Lower leg skin (tissue), 3 donors: ENCODE data around the gene SCRN3.

Experiments
- POLR2A ChIP-seq, 2 donors: fragments of 450-650 bp; IDR thresholded peaks; one replicate each; pipeline ENCODE4 v1.6.1; 2016 to 2017; ENCODE audit warnings: antibody characterized with exemption in 2 of 2, mild to moderate bottlenecking in 1 of 2, moderate library complexity in 1 of 2
- TF ChIP-seq, protein P1 (sequence below), 3 donors: fragments of 450-650 bp; IDR thresholded peaks; one replicate each; pipeline ENCODE4 v1.5.1; 2016; ENCODE audit warnings: antibody characterized with exemption in 3 of 3, mild to moderate bottlenecking in 3 of 3, moderate library complexity in 2 of 3

DNA sequence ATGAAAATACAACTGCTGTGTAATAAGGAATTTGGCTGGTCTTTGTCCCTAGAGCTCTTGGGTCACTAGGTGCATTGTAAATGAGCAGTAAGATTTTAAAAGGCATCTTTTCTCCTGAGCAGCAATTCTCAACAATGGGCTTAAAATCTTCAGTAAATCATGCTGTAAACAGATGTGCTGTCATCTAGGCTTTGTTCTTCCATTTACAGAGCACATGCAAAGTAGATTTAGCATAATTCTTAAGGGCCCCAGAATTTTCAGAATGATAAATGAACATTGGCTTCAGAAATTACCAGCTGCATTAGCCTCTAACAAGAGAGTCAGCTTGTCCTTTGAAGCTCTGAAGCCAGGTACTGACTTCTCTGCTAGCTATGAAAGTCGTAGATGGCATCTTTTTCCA is 26.8 kb upstream of the SCRN3 start:
- TF ChIP-seq, protein P1, sequence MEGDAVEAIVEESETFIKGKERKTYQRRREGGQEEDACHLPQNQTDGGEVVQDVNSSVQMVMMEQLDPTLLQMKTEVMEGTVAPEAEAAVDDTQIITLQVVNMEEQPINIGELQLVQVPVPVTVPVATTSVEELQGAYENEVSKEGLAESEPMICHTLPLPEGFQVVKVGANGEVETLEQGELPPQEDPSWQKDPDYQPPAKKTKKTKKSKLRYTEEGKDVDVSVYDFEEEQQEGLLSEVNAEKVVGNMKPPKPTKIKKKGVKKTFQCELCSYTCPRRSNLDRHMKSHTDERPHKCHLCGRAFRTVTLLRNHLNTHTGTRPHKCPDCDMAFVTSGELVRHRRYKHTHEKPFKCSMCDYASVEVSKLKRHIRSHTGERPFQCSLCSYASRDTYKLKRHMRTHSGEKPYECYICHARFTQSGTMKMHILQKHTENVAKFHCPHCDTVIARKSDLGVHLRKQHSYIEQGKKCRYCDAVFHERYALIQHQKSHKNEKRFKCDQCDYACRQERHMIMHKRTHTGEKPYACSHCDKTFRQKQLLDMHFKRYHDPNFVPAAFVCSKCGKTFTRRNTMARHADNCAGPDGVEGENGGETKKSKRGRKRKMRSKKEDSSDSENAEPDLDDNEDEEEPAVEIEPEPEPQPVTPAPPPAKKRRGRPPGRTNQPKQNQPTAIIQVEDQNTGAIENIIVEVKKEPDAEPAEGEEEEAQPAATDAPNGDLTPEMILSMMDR (IDR thresholded peaks at IDR 0.05): no peak
- TF ChIP-seq POLR2A (IDR thresholded peaks at IDR 0.05): no peak
